NB4 (cell line): Measurements from ENCODE around the gene ABCA2.

Experiments
- CTCF ChIP-seq: IDR thresholded peaks from one replicate; pipeline ENCODE4 v1.5.1; 2012; ENCODE audit warnings: low read depth, low read length
- MAX ChIP-seq: IDR thresholded peaks from 2 replicates; pipeline ENCODE4 v1.6.1; 2011; ENCODE audit warnings: low read depth, low read length
- POLR2A ChIP-seq: IDR thresholded peaks from 2 replicates; pipeline ENCODE4 v1.6.1; 2011; ENCODE audit warnings: mild to moderate bottlenecking; ENCODE audit not compliant: insufficient read length; ENCODE audit errors: extremely low read depth

- TF ChIP-seq CTCF (no peak), POLR2A (no peak), MAX (no peak)
Observed at GRCh38 chr9:137037483-137037882, 9.4 kb upstream of the ABCA2 start.
